OCI-LY1 (cell line): ENCODE results near the gene HAPLN1.

ENCODE experiments used
- CTCF ChIP-seq: fragments of 200-600 bp; sonication (generic), shearing (Covaris generic); IDR thresholded peaks from 2 replicates; pipeline ENCODE4 v1.5.1; 2017; ENCODE audit warnings: mild to moderate bottlenecking, antibody characterized with exemption, low read length, moderate library complexity, mixed read lengths
- EZH2 ChIP-seq: fragments of 200-600 bp; sonication (generic), shearing (Covaris generic); IDR thresholded peaks from 2 replicates; pipeline ENCODE4 v1.8.0; 2017; ENCODE audit warnings: borderline replicate concordance, mixed run types, mild to moderate bottlenecking, antibody characterized with exemption, low read length, moderate library complexity, mixed read lengths

- TF ChIP-seq CTCF (no peak), EZH2 (no peak)
Observed at GRCh38 chr5:83764101-83764500, 43.4 kb upstream of the HAPLN1 start.
